Astrocyte (in vitro differentiated cells and primary cell): ENCODE data around the gene DCHS1. TPM values are rescaled to one million over a fixed set of nuclear protein-coding genes. Genes with fewer than 3 reads are reported as not detected.
"Not testable (repeated sequence)": the region's sequence is repeated elsewhere in the genome, so short reads cannot be mapped to it uniquely, and the experiment has no call there.

ENCODE experiments used
- DNase-seq: peaks from one replicate; pipeline ENCODE4 v3.0.0-alpha.2; 2010; ENCODE audit warnings: low read depth
- FAIRE-seq: peaks from 2 replicates; lab custom pipeline; 2011; peaks lifted over from hg19 to GRCh38; lab: Jason Lieb, UNC
- H2AFZ ChIP-seq: 2 replicates; pipeline ENCODE4 v1.6.0; 2012; ENCODE audit warnings: low read depth, low read length, inconsistent platforms
- H3K27ac ChIP-seq: 2 replicates; pipeline ENCODE4 v1.5.1; 2011; ENCODE audit warnings: low read depth, low read length, inconsistent platforms
- H3K27me3 ChIP-seq: 2 replicates; pipeline ENCODE4 v1.6.0; 2011; ENCODE audit warnings: low read length, inconsistent platforms; ENCODE audit not compliant: insufficient read depth
- H3K36me3 ChIP-seq: 2 replicates; pipeline ENCODE4 v1.5.1; 2011; ENCODE audit warnings: low read length, inconsistent platforms; ENCODE audit not compliant: insufficient read depth
- H3K4me1 ChIP-seq: 2 replicates; pipeline ENCODE4 v1.5.1; 2011; ENCODE audit warnings: low read length, inconsistent platforms; ENCODE audit not compliant: insufficient read depth
- H3K4me2 ChIP-seq: 2 replicates; pipeline ENCODE4 v1.6.0; 2012; ENCODE audit warnings: low read length, inconsistent platforms
- H3K4me3 ChIP-seq: 2 replicates; pipeline ENCODE4 v1.5.1; 2011; ENCODE audit warnings: low read depth, mild to moderate bottlenecking, low read length, inconsistent platforms; ENCODE audit not compliant: insufficient read depth
- H3K79me2 ChIP-seq: 2 replicates; pipeline ENCODE4 v1.6.0; 2012; ENCODE audit warnings: mild to moderate bottlenecking, low read length, inconsistent platforms; ENCODE audit not compliant: insufficient read depth
- H3K9ac ChIP-seq: 2 replicates; pipeline ENCODE4 v1.6.0; 2012; ENCODE audit warnings: mild to moderate bottlenecking, low read length, inconsistent platforms
- H3K9me3 ChIP-seq: 2 replicates; pipeline ENCODE4 v1.5.1; 2012; ENCODE audit warnings: low read depth, mild to moderate bottlenecking, low read length, inconsistent platforms; ENCODE audit not compliant: insufficient read depth
- H4K20me1 ChIP-seq: 2 replicates; pipeline ENCODE4 v1.6.0; 2012; ENCODE audit warnings: low read length, inconsistent platforms; ENCODE audit not compliant: insufficient read depth
- H3K27ac Mint-ChIP-seq: one replicate; pipeline ENCODE4 v1.8.0; 2021; ENCODE audit warnings: mild to moderate bottlenecking, mixed read lengths; ENCODE audit not compliant: unreplicated experiment
- H3K27me3 Mint-ChIP-seq: one replicate; pipeline ENCODE4 v1.8.0; 2021; ENCODE audit warnings: low read depth, mixed read lengths; ENCODE audit not compliant: unreplicated experiment
- H3K36me3 Mint-ChIP-seq: one replicate; pipeline ENCODE4 v1.8.0; 2021; ENCODE audit warnings: low read depth, mixed read lengths; ENCODE audit not compliant: unreplicated experiment
- H3K4me1 Mint-ChIP-seq: one replicate; pipeline ENCODE4 v1.8.0; 2021; ENCODE audit warnings: low read depth, mixed read lengths; ENCODE audit not compliant: unreplicated experiment
- H3K4me3 Mint-ChIP-seq: one replicate; pipeline ENCODE4 v1.8.0; 2021; ENCODE audit warnings: mild to moderate bottlenecking, moderate library complexity, mixed read lengths; ENCODE audit not compliant: unreplicated experiment
- H3K9me3 Mint-ChIP-seq: one replicate; pipeline ENCODE4 v1.8.0; 2021; ENCODE audit warnings: mild to moderate bottlenecking, mixed read lengths; ENCODE audit not compliant: unreplicated experiment
- CTCF ChIP-seq: IDR thresholded peaks from 2 replicates; pipeline ENCODE4 v1.5.1; 2011; ENCODE audit warnings: low read depth, mild to moderate bottlenecking, inconsistent platforms, low read length, moderate library complexity; ENCODE audit not compliant: insufficient read depth
- EZH2 ChIP-seq: IDR thresholded peaks from 2 replicates; pipeline ENCODE4 v1.6.1; 2012; ENCODE audit warnings: mild to moderate bottlenecking, low read length, inconsistent platforms; ENCODE audit not compliant: insufficient read depth
- total RNA-seq: library from RNA; stranded (reverse); gene quantifications from 2 replicates; pipeline ENCODE4 v1.2.1, GENCODE V29; 2021

Gene DCHS1
- total RNA-seq, 1 donor from 2014 or later, result 8.4 TPM

DNA sequence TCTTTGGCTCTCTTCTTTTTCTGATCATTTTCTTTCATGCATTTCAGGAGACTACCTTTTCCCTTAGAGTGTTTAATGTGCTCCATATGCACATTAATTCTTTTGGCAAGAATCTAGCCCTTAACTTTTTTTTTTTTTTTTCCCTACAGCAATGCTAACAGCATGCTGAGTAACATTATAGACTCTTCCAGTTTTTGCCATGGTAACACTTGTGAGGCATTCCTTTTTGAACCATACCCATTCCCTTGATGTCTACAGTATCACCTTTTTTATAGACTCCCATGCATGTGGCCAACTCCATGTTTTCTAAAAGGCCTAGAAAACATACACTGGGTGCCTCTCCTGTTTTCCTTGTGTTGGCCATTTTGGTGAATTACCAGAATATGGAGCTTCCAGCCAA lies 30.4 kb upstream of the DCHS1 start:
- Histone ChIP-seq H4K20me1 (peaks cover 19% of the 10 kb centered on the region), H3K4me3 (no peak overlapping the region), H3K4me2 (no peak overlapping the region), H3K9me3 (no peaks in the 10 kb centered on the region), H3K4me1 (peaks cover 16% of the 10 kb centered on the region), H3K27ac (no peak overlapping the region), H2AFZ (no peak overlapping the region), H3K27me3 (no peaks in the 10 kb centered on the region), H3K79me2 (peaks cover 22% of the 10 kb centered on the region), H3K9ac (no peak overlapping the region), H3K36me3 (peaks cover 7% of the 10 kb centered on the region)
- no peak for TF ChIP-seq EZH2
- no peak for TF ChIP-seq CTCF
- H3K4me3 Mint-ChIP-seq, result peak overlapping the region; percentile 46
- no peaks in the 10 kb centered on the region for H3K36me3 Mint-ChIP-seq
- peaks cover 7% of the 10 kb centered on the region for H3K4me1 Mint-ChIP-seq
- peaks cover 5% of the 10 kb centered on the region for H3K9me3 Mint-ChIP-seq
- no peaks in the 10 kb centered on the region for H3K27me3 Mint-ChIP-seq
- DNase-seq (no peak), FAIRE-seq (no peak)
- no peak overlapping the region for H3K27ac Mint-ChIP-seq

GRCh38 chr11:6684068-6684467 lies 28.5 kb upstream of the DCHS1 start:
- not testable (repeated sequence) for H3K27me3 ChIP-seq, H3K9me3 Mint-ChIP-seq, H3K27me3 Mint-ChIP-seq, DNase-seq, H3K27ac Mint-ChIP-seq, H3K36me3 Mint-ChIP-seq, FAIRE-seq, H3K9me3 ChIP-seq, H3K4me1 Mint-ChIP-seq
- Histone ChIP-seq H3K4me3 (peak overlapping the region; percentile 95), H3K36me3 (peaks cover 19% of the 10 kb centered on the region), H4K20me1 (peaks cover 26% of the 10 kb centered on the region), H2AFZ (peak overlapping the region; percentile 77), H3K79me2 (peaks cover 32% of the 10 kb centered on the region), H3K27ac (peak overlapping the region; percentile 68), H3K9ac (peak overlapping the region; percentile 93), H3K4me2 (peak overlapping the region; percentile 80), H3K4me1 (peaks cover 16% of the 10 kb centered on the region)
- peak overlapping the region; percentile 47 for H3K4me3 Mint-ChIP-seq

DNA sequence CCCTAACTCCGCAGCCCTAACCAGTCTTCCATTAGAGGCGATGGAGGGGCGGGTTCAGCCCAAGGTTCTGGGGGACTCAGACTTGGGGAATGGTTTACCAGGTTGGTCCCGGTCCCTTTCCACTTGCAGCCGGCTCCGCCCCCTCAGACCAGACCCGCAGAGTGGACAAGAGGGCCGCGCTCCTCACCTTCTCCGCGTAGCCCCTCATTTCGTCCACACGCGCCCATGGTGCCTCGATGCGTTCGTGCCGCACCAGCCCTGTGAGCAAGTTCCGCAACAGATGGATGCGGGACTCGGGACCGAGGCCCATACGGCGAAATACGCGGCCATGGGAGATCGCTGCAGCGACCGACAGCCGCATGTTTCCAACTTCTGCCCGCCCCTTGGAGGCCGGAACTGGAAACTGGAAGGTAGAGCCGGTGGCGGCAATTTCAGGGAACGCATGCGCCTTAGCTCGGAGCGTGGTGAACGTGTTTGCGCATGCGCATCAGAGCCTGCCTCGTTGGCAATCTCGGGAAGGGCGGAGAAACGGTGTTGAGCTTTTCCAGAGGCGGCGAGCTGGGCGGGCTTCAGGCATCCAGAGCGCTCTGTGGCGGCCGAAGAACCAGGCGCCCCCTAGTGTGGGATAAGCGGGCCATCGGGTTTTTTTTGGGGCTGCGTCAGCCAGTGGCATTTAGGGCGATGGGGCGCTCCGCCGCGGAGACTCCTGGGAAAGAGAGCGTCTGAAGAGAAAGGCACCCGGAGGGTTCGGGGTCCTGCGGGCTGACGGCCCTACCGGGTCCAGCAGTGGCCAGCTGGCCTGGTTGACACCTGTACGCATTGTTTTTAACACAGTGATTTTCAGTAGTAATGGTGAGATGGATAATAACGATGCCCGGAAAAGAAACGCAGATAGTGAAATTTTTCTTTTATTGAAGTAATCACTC lies 27.6 kb upstream of the DCHS1 start, which contains the start of gene MRPL17:
TSS of gene MRPL17 (minus strand) at position 405 of the 926 bp plus-strand sequence. CDS start at position 361, 44 bp downstream.
- peak within 1 kb of the TSS; percentile 79 for H3K27ac ChIP-seq
- FAIRE-seq, result no peak
- peak within 1 kb of the TSS; percentile 99 for H3K4me3 Mint-ChIP-seq

More for the DNA sequence above, 27.6 kb upstream of the DCHS1 start, which contains the start of gene MRPL17:
- DNase-seq, result peak; percentile 91
- Histone ChIP-seq H3K4me3 (peak within 1 kb of the TSS; percentile 95), H3K79me2 (peaks cover 32% of the 10 kb centered on the region), H3K9ac (peak within 1 kb of the TSS; percentile 93), H3K36me3 (peaks cover 19% of the 10 kb centered on the region), H2AFZ (peak within 1 kb of the TSS; percentile 99), H3K27me3 (no peaks in the 10 kb centered on the region), H3K9me3 (no peaks in the 10 kb centered on the region), H3K4me1 (peaks cover 16% of the 10 kb centered on the region), H3K4me2 (peak within 1 kb of the TSS; percentile 98), H4K20me1 (peaks cover 26% of the 10 kb centered on the region)
- Mint-ChIP-seq H3K27ac (peak within 1 kb of the TSS; percentile 100), H3K9me3 (no peaks in the 10 kb centered on the region), H3K27me3 (no peaks in the 10 kb centered on the region), H3K36me3 (peaks cover 5% of the 10 kb centered on the region), H3K4me1 (peaks cover 7% of the 10 kb centered on the region)
- peak; percentile 75 for TF ChIP-seq CTCF
- no peak for TF ChIP-seq EZH2
